ENCODE measurements around the gene GTF2A2. TPM values are rescaled to one million over a fixed set of nuclear protein-coding genes. Genes with fewer than 3 reads are reported as not detected.
"Not testable (repeated sequence)": the region's sequence is repeated elsewhere in the genome, so short reads cannot be mapped to it uniquely, and the experiment has no call there.

GTF2A2 gene
- polyA plus RNA-seq, 4 donors = 115 to 167 (median 128) TPM

GRCh38 chr15:59676565-59676964 lies 19.2 kb upstream of the GTF2A2 start:
- no peak for DNase-seq (ENCODE audit: low read depth in 4 of 4, low spot score in 2 of 4)

GRCh38 chr15:59674361-59674877 lies 17.1 kb upstream of the GTF2A2 start:
- no peak for DNase-seq (ENCODE audit: low read depth in 4 of 4, low spot score in 2 of 4)

GRCh38 chr15:59668556-59668955 lies 11.2 kb upstream of the GTF2A2 start:
- DNase-seq (ENCODE audit: low read depth in 4 of 4, low spot score in 2 of 4) = no peak

- no peak for DNase-seq (ENCODE audit: low read depth in 4 of 4, low spot score in 2 of 4)
These were observed 4.9 kb upstream of the GTF2A2 start for GRCh38 chr15:59662260-59662659.

GRCh38 chr15:59659366-59659765 lies 2.1 kb upstream of the GTF2A2 start:
- no peak for DNase-seq (ENCODE audit: low read depth in 4 of 4, low spot score in 2 of 4)

GRCh38 chr15:59657635-59658125 lies 365 bp upstream of the GTF2A2 start:
- DNase-seq (ENCODE audit: low read depth in 4 of 4, low spot score in 2 of 4) = no peak

GRCh38 chr15:59654046-59654445 lies 3.3 kb downstream of the GTF2A2 start:
- no peak for DNase-seq (ENCODE audit: low read depth in 4 of 4, low spot score in 2 of 4)

- no peak for DNase-seq (ENCODE audit: low read depth in 4 of 4, low spot score in 2 of 4)
These were observed 7.7 kb downstream of the GTF2A2 start for GRCh38 chr15:59649603-59650002.

GRCh38 chr15:59647085-59647484 lies 10.2 kb downstream of the GTF2A2 start:
- DNase-seq (ENCODE audit: low read depth in 4 of 4, low spot score in 2 of 4) = no peak

GRCh38 chr15:59646277-59646676 lies 11.0 kb downstream of the GTF2A2 start:
- DNase-seq (ENCODE audit: low read depth in 4 of 4, low spot score in 2 of 4) = no peak

GRCh38 chr15:59645812-59646211 lies 11.5 kb downstream of the GTF2A2 start:
- not testable (repeated sequence) for DNase-seq (ENCODE audit: low read depth in 4 of 4, low spot score in 2 of 4)

GRCh38 chr15:59644756-59645155 lies 12.6 kb downstream of the GTF2A2 start:
- DNase-seq (ENCODE audit: low read depth in 4 of 4, low spot score in 2 of 4) = no peak

GRCh38 chr15:59642351-59642750 lies 15.0 kb downstream of the GTF2A2 start:
- DNase-seq (ENCODE audit: low read depth in 4 of 4, low spot score in 2 of 4) = no peak

- DNase-seq (ENCODE audit: low read depth in 4 of 4, low spot score in 2 of 4) = not testable (repeated sequence)
These were observed 19.8 kb downstream of the GTF2A2 start for GRCh38 chr15:59637507-59637906.

GRCh38 chr15:59636184-59636583 lies 21.1 kb downstream of the GTF2A2 start:
- no peak for DNase-seq (ENCODE audit: low read depth in 4 of 4, low spot score in 2 of 4)

- DNase-seq (ENCODE audit: low read depth in 4 of 4, low spot score in 2 of 4) = no peak
These were observed 24.6 kb downstream of the GTF2A2 start for GRCh38 chr15:59632714-59633113.

- DNase-seq (ENCODE audit: low read depth in 4 of 4, low spot score in 2 of 4) = no peak
These were observed 35.0 kb downstream of the GTF2A2 start for GRCh38 chr15:59622289-59622688.

GRCh38 chr15:59618406-59618805 lies 38.9 kb downstream of the GTF2A2 start:
- no peak for DNase-seq (ENCODE audit: low read depth in 4 of 4, low spot score in 2 of 4)

GRCh38 chr15:59616379-59616778 lies 40.9 kb downstream of the GTF2A2 start:
- DNase-seq (ENCODE audit: low read depth in 4 of 4, low spot score in 2 of 4) = no peak

- no peak for DNase-seq (ENCODE audit: low read depth in 4 of 4, low spot score in 2 of 4)
These were observed 41.7 kb downstream of the GTF2A2 start for GRCh38 chr15:59615661-59616060.

- no peak for DNase-seq (ENCODE audit: low read depth in 4 of 4, low spot score in 2 of 4)
These were observed 43.2 kb downstream of the GTF2A2 start for GRCh38 chr15:59614153-59614552.

GRCh38 chr15:59611276-59612260 lies 45.7 kb downstream of the GTF2A2 start, which contains the start of gene GCNT3:
TSS of gene GCNT3 (plus strand) at chr15:59611783. CDS start at chr15:59618239, 6,456 bp downstream.
- DNase-seq (ENCODE audit: low read depth in 4 of 4, low spot score in 2 of 4) = no peak

All from left renal cortex interstitium (tissue), 4 donors.